GM19043 (cell line): ENCODE results near the gene WWOX.
A peak's percentile ranks its signal among the peaks of the same experiment; 100 is the strongest.

Experiments used
- ATAC-seq: cut with Tn5 transposase; IDR thresholded peaks from one replicate; pipeline ENCODE4 v1.9.1; 2021; ENCODE audit warnings: low read depth; ENCODE audit not compliant: unreplicated experiment

The WWOX gene

GRCh38 chr16:78425281-78425680 lies 325.8 kb downstream of the WWOX start:
- ATAC-seq: no peak

- ATAC-seq: no peak
These were observed 326.5 kb downstream of the WWOX start for GRCh38 chr16:78425891-78426510.

GRCh38 chr16:78428193-78428592 lies 328.7 kb downstream of the WWOX start:
- no peak for ATAC-seq

GRCh38 chr16:78430281-78430680 lies 330.8 kb downstream of the WWOX start:
- no peak for ATAC-seq

- no peak for ATAC-seq
These were observed 331.7 kb downstream of the WWOX start for GRCh38 chr16:78431004-78431670.

- ATAC-seq: no peak
These were observed 332.2 kb downstream of the WWOX start for GRCh38 chr16:78431701-78432100.

GRCh38 chr16:78432451-78432850 lies 333.0 kb downstream of the WWOX start:
- ATAC-seq: no peak

- no peak for ATAC-seq
These were observed 333.7 kb downstream of the WWOX start for GRCh38 chr16:78433116-78433515.

GRCh38 chr16:78434401-78434800 lies 334.9 kb downstream of the WWOX start:
- ATAC-seq: no peak

GRCh38 chr16:78435260-78435659 lies 335.8 kb downstream of the WWOX start:
- no peak for ATAC-seq

- ATAC-seq: no peak
These were observed 336.6 kb downstream of the WWOX start for GRCh38 chr16:78436023-78436422.

GRCh38 chr16:78436846-78437245 lies 337.4 kb downstream of the WWOX start:
- ATAC-seq: no peak

- peak; percentile 61 for ATAC-seq
These were observed 338.0 kb downstream of the WWOX start for GRCh38 chr16:78437352-78437968.

- no peak for ATAC-seq
These were observed 338.8 kb downstream of the WWOX start for GRCh38 chr16:78438219-78438618.

GRCh38 chr16:78438632-78439031 lies 339.2 kb downstream of the WWOX start:
- ATAC-seq: no peak

- no peak for ATAC-seq
These were observed 340.2 kb downstream of the WWOX start for GRCh38 chr16:78439646-78440045.

- ATAC-seq: no peak
These were observed 341.8 kb downstream of the WWOX start for GRCh38 chr16:78441298-78441697.

GRCh38 chr16:78443542-78444364 lies 344.3 kb downstream of the WWOX start:
- ATAC-seq: no peak

GRCh38 chr16:78445818-78446217 lies 346.4 kb downstream of the WWOX start:
- no peak for ATAC-seq

GRCh38 chr16:78446486-78446885 lies 347.0 kb downstream of the WWOX start:
- no peak for ATAC-seq

GRCh38 chr16:78446992-78447563 lies 347.6 kb downstream of the WWOX start:
- ATAC-seq: no peak
